Lower leg skin (tissue), 4 donors: Measurements from ENCODE around the gene PML. TPM values are rescaled to one million over a fixed set of nuclear protein-coding genes. Genes with fewer than 3 reads are reported as not detected.
"Not testable (repeated sequence)": the region's sequence is repeated elsewhere in the genome, so short reads cannot be mapped to it uniquely, and the experiment has no call there.

Source experiments
- DNase-seq, 2 donors: peaks; one replicate each; pipeline ENCODE4 v3.0.0-alpha.2; 2019; ENCODE audit warnings: low spot score in 2 of 2
- H3K4me3 ChIP-seq: fragments of 200-600 bp; sonication (generic); 2 replicates; pipeline ENCODE4 v1.5.1; 2017; ENCODE audit warnings: mild to moderate bottlenecking, low read depth; ENCODE audit not compliant: poor library complexity, severe bottlenecking
- CTCF ChIP-seq, 3 donors: fragments of 450-650 bp; IDR thresholded peaks; one replicate each; pipeline ENCODE4 v1.5.1; 2016; ENCODE audit warnings: antibody characterized with exemption in 3 of 3, mild to moderate bottlenecking in 3 of 3, moderate library complexity in 2 of 3
- POLR2A ChIP-seq, 2 donors: fragments of 450-650 bp; IDR thresholded peaks; one replicate each; pipeline ENCODE4 v1.6.1; 2016 to 2017; ENCODE audit warnings: antibody characterized with exemption in 2 of 2, mild to moderate bottlenecking in 1 of 2, moderate library complexity in 1 of 2
- WGBS, 2 donors: methylation state at CpG; one replicate each; pipeline ENCODE4 v1.1.5; 2018; 5-methylcytosine and 5-hydroxymethylcytosine counted together
- intact Hi-C: fragments of 100-400 bp; cut with DNase I; formaldehyde crosslinking; loops from one replicate; pipeline ENCODE4 v1.15.0; 2023; ENCODE audit warnings: low total_unique reads
- total RNA-seq, 4 donors: library from RNA; depleted of rRNA; stranded (reverse); fragments of >200 nt; gene quantifications; one replicate each; pipeline ENCODE4 v1.1.0, GENCODE V29; 2016

PML gene
- total RNA-seq, 4 donors from 2014 or later: 48.5 to 73.7 (median 60.3) TPM

GRCh38 chr15:74053941-74054529 is 59.5 kb downstream of the PML start:
- TF ChIP-seq POLR2A (IDR thresholded peaks at IDR 0.05): no peak
- no peak for TF ChIP-seq CTCF (IDR thresholded peaks at IDR 0.05)
- intact Hi-C loops: no loop called here
- H3K4me3 ChIP-seq: no peak overlapping the region
- 5 to 12% methylated on average over 17 of the region's 17 CpGs for WGBS, 2 donors
- DNase-seq: peak; percentile 71 to 94

DNA sequence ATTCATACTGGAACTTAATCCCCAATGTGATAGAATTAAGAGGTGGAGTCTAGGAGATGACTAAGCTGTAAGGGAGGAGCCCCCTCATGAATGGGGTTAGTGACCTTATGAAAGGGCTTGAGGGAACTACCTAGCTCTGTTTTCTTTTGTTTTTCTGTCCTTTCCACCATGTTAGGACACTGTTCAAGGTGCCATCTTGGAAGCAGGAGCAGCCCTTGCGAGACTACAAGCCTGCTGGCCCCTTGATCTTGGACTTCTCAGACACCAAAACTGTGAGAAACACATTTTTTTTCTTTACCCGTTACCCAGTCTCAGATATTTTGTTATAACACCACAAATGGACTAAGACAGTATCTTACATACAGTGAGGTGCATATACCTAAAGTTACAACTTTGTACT is 61.3 kb downstream of the PML start:
- intact Hi-C loops: no loop called here
- 91 to 94% methylated on average over 2 of the region's 2 CpGs for WGBS, 2 donors
- H3K4me3 ChIP-seq: no peak overlapping the region
- TF ChIP-seq CTCF (IDR thresholded peaks at IDR 0.05): no peak
- no peak for TF ChIP-seq POLR2A (IDR thresholded peaks at IDR 0.05)
- DNase-seq: no peak

DNA sequence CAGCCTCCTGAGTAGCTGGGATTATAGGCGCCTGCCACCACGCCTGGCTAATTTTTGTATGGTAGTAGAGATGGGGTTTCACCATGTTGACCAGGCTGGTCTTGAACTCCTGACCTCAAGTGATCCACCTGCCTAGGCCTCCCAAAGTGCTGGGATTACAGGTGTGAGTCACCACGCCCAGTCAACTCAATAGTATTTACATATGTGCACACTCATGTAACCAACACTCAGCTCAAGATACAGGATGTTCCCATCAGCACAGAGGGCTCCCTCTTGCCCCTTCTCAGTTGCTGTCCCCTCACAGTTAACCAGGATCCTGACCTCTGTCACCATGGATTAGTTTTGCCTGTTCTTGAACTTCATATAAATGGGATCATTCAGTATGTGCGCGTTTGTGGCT is 61.8 kb downstream of the PML start:
- 96 to 97% methylated on average over 5 of the region's 5 CpGs for WGBS, 2 donors
- H3K4me3 ChIP-seq, intact Hi-C loops, DNase-seq: not testable (repeated sequence)

DNA sequence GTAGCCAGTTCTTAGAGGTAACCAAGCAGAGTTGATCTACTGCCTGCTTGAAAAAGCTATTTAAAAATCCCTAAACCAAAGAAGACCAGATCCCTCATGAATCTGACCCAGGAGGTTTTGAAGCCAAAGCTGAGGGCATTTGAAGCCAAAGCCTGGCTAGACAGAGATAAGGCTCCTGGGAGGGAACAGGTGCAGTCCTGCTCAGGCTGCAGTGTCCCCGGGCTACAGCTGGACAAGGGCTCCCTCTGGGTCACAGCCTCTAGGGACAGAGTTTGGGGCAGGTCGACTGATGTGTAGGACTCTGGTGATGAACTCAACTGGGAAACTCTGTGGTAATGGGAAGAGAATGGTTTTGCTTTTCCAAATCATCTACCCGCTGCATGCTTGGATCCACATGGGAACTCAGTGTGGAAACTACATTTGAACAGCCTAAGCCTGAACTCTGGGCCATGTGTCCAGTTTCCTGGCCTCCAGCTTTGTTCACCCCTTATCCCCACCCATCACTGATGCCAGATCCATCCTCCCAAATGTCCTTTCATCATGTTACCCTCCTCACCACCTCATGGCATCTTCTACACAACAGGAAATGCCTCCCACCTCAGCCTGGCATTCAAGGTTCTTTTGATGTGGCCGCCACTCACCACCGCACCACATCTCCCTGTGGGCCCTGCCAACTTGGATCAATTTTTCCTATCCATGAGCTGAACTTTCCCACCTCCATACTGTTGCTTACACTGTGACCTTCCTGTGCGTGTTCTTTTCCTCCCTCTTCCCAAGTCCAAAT is 64.7 kb downstream of the PML start:
- WGBS, 2 donors: 89 to 90% methylated on average over 6 of the region's 6 CpGs
- intact Hi-C loops, H3K4me3 ChIP-seq: not testable (repeated sequence)
- DNase-seq: peak in 1 of 2 donors; percentile 65

DNA sequence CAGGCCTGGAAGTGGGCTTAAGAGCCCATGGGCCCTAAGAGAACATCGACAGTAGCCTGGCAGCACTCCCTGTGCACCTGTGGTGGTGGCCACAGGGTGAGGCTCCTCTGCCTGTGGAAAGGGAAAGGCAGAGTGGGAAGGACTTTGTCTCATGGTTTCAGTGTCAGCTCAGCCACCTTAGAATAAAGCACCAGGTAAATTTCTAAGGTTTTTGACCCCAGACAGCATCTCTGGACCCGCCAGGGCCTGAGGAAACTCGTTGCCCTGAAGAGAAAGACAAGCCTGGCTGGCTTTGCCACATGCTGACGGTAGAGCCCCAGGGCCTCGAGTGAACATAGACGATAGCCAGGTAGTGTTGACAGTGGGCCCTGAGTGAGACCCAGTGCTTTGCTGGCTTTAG is 65.7 kb downstream of the PML start:
- no peak for TF ChIP-seq CTCF (IDR thresholded peaks at IDR 0.05)
- TF ChIP-seq POLR2A (IDR thresholded peaks at IDR 0.05): no peak
- 66 to 84% methylated on average over 6 of the region's 6 CpGs for WGBS, 2 donors
- intact Hi-C loops: no loop called here
- peak in 1 of 2 donors; percentile 60 for DNase-seq
- no peak overlapping the region for H3K4me3 ChIP-seq

DNA sequence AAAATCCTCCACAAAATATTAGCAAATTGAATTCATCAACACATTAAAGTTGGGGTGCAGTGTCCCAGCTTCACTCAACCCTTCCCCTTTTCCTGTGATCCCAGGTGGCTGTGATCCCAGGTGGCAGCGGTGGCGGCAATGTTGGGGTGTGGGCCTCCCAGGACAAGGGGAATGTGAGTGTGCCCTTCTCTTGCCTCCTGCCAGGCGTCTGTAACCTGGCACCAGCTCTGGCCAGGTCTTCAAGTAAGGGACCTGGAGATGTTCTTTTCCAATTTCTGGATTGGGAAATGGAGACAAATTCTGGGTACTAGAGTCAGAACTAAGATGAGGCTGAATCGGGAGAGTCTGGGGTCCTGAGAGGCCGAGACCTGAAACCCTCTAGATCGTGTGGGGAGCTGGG is 67.7 kb downstream of the PML start:
- DNase-seq: peak in 1 of 2 donors; percentile 61

More for the DNA sequence above, 67.7 kb downstream of the PML start:
- no peak overlapping the region for H3K4me3 ChIP-seq
- intact Hi-C loops: no loop called here
- 91 to 97% methylated on average over 6 of the region's 6 CpGs for WGBS, 2 donors
- no peak for TF ChIP-seq POLR2A (IDR thresholded peaks at IDR 0.05)
- TF ChIP-seq CTCF (IDR thresholded peaks at IDR 0.05): no peak
